Skin of body (tissue), 2 donors: ENCODE data around the gene LRRC8E. TPM values are rescaled to one million over a fixed set of nuclear protein-coding genes. Genes with fewer than 3 reads are reported as not detected.
"Not testable (repeated sequence)": the region's sequence is repeated elsewhere in the genome, so short reads cannot be mapped to it uniquely, and the experiment has no call there.

Source experiments
- DNase-seq: peaks from one replicate; lab custom pipeline; 2025; lab: John Stamatoyannopoulos, UW
- total RNA-seq: library from RNA; depleted of rRNA; stranded (reverse); fragments of >200 nt; gene quantifications from one replicate; pipeline ENCODE4 v1.2.3, GENCODE V29; 2014

LRRC8E gene
- total RNA-seq, 1 donor from 2014 or later: 3.9 TPM

DNA sequence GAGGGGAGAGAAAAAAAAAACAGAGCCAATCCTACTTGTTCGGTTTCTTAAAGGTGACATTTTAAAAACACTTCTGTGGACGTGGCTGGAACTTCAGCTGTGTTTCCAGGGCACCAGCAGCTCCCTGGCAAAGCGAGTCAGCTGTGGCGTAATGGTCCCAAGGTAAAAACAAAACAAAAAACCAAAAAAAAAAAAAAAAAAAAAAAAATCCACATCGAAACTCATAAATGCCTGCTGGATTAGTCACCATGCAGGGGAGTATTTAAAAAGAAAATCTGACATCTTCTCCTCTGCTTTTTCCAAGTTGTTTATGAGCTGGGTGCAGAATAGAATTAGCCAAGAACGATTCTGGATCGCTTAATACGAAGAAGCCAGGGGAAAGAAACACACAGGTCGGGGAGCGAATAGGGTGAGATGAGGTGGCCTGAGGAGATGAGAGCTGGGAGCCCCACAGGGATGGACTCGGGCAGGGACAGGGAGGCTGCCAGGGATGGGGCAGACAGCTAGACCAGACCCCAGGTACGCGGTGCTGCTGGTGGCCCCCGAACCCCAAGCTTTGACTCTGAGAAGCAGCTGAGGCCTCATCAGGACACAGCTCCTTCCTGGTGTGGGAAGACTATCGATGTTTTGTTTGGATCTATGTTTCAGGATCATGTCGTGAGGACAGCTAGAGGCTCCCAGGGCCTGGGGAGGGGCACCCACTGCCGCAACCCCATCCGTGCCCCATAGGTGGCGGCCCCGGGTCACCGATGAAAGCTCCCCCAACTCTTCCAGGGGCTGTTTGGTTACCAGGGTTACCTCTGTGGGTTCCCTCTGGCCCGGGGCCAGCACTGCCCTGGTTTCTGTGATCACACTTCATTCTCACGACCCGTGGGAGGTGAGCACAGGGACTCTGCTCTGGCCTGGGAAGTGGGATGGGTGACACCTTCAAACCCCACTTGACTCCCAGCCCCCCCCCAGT lies 40.7 kb downstream of the LRRC8E start:
- DNase-seq: no peak

DNA sequence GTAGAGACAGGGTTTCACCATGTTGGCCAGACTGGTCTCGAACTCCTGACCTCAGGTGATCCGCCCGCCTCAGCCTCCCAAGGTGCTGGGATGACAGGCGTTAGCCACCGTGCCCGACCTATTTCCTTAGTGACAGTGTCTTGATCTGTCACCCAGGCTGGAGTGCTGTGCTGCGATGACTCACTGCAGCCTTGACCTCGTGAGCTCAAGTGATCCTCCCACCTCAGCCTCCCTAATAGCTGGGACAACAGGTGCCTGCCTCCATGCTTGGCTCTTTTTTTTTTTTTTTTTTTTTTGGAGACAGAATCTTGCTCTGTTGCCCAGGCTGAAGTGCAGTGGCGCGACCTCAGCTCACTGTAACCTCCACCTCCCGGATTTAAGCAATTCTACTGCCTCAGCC lies 41.7 kb downstream of the LRRC8E start:
- DNase-seq: not testable (repeated sequence)

DNA sequence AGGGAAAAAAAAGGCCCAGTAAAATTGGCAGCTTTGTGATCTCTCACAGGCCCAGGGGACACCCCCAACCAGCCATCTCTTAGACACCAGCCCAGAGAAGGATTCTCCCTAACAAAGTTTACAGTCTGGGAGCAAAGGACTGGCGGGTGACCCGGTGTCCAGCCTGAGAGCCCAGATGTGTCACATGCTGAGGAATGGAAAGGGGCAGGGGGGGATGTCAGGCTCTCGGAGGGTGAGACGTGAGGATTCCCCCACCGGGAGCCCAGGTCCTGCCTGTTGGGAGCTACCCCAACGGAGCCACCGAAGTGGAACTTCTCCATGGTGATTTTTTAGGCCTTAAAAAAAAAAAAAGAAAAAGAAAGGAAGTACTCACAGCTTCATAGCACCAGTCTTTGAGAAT lies 42.5 kb downstream of the LRRC8E start:
- DNase-seq: no peak

DNA sequence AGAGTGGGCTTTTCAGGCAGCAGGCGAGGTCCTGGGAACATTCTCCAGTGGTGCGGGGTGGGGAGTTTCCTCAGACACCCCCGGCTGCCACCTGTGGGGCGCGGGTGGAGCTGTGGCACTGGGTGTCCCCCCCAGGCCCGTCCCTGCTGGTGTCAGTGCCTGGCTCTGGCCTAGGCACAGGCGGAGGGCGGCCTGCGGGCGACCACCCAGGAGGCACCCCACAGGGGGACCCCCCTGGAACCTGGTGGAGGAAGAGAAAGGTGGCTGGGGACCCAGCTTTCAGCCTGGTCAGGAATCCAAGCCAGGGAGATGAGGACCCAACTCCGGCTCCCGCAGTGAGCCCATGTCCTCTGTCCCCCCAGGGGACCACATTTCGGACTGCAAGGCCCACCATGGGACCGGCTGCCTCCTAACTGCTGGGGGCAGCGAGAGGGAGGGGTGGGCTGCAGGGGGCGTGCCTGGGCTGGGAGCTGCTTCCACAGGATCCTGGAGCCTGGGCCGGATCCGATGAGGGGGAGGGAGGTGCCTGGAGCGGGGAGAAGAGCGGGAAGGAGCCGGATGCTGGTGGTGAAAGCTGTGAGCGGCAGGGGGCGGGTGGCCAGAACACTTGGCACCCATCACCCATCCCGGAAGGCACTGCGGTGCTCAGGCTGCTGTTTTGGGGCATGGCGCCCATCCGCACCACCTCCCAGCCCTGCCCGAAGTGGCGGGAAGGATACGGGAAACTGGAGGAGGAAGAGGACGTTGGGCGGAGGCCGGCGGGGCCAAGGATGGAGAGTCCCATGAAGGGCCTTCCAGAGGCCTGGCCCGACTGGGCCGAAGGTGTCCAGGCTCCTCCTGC lies 43.1 kb downstream of the LRRC8E start:
- no peak for DNase-seq

DNA sequence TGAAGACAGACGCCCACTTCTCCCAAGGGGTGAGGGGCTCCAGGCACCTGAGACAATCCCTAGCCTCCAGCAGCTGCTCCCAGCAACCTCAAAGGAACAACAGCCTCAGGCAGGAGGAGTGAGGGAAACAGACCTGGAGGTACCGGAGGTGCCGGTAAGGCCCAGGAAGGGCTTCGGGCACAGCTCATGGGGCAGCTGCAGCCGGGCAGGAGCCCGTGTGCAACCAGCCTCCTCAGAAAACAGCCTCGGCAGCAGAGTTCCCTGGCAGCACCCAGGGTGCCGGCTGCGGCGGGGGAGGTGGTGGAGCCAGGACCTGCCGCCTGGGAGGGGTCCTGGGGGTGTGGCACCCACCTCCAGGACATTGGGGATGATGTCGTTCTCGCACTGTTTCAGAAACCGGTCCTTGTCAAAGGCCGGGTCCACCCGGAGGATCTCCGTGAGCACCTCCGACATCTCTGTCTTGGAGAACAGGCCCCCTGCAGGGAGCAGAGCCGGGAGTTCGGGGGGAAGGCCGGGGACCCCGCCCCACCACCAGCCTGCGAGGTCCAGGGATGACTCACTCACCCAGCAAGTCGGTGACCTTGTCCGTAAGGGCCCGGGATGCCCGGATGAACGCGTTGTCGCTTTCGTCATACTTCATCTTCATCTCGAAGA lies 44.1 kb downstream of the LRRC8E start:
- no peak for DNase-seq

DNA sequence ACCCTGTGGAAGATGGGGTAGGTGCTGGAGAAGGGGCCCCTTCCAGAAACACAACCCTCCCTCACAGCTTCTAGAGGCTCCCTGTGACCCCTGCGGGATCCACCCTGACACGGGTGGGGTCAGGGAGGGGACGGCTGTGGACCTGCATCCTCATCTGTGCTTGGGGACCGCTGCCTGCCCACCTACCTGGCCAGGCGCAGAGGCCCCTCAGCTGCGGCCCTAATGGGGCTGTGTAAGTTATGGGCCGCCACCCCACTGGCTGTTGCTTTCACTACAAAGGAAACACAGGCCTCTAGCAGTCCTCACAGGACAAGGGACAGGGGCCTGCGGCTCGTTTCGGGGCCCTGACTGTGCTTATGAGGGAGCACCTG lies 44.6 kb downstream of the LRRC8E start:
- no peak for DNase-seq

DNA sequence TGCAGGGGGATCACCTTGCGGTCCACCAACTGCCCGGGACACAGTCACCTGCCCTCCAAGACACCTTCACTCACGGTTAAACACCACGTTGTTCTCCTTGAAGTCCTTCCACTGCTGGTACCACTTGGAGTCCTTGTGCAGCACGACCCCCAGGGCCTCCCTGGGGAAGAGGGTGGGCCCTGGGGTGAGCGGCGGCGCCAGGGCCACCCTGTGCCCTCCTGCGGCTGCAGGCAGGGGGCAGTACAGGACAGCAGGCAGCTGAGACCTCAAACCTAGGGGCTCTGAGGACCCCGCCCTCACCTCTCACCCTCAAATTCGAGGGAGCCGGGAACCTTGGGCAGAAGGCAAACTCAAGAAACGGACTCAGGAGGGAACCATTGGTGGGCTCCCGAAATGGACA lies 45.1 kb downstream of the LRRC8E start:
- no peak for DNase-seq

DNA sequence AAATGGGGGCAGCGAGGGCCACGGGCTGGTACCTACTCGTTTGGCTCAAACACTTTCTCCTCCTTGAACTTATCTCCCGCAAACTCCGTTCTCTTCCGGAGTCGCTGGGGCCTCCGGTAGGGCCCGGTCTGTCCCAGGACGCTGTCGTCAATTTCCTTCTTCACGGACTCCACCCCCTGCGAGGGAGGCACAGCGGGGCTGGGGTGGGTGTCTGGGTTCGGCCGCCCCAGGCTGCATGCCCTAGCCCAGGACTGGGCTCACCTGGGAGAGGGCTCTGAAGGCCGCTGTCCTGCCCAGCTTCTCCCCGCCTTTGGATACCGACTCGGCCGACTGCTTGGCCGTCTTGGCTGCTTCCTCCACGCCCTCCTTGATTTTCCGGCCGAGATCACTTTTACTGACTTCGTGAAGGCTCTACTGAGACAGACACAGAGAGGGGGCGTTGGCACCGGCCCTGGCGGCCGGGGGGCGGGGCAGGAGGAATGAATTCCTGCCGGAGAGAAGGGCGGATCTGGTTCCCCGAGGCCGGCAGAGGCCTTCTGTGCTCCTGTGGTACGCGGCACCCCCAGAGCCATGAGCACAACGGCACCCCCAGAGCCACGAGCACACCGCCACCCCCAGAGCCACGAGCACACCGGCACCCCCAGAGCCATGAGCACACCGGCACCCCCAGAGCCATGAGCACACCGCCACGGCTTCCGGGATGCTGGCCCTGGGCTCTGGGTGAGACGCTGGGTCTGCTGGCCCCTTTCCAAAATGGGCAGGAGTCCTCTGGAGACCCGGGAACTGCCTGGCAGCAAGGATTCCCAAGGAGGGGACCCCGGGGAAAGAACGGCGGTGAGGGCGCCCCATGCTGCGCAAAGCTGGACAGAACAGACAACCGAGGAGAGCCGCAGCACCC lies 45.8 kb downstream of the LRRC8E start:
- no peak for DNase-seq

DNA sequence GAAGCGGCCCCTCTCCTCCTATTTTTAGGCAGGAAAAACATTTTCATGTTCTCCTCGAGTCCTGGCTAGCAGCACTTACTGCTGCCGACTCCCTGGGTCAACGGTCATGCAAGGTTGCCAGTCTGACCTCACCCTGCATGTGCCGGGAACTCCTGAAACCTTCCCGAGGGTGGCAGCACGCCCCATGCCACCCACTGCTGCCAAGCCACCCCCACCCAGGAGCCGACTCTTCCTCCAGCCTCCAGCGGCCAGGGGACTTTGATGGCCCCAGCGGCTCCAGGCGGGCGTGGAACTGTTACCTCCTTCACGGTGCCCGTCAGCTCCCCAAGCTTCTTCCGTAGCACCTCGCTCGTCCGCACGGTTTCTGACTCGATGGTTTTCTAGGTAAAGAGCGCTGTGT lies 46.5 kb downstream of the LRRC8E start:
- no peak for DNase-seq

DNA sequence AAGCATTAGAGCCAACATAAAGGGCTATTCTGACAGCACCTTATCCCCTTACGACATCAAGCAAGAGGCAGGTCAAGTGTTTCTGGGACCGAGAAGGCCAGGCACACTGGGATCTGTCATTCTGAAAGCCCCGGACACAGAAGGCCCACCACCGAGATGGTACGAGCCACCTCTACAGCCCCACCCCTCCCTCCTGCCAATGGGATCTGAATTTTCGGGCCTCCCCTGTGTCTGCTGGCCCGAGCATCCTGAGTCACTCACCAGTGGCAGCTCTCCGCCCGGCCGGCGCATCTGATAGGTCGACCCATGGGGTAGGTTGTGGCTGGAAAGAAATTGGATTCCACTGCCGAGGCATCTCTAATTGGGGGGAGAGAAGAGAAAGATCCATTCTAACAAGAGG lies 52.5 kb downstream of the LRRC8E start:
- DNase-seq: no peak

DNA sequence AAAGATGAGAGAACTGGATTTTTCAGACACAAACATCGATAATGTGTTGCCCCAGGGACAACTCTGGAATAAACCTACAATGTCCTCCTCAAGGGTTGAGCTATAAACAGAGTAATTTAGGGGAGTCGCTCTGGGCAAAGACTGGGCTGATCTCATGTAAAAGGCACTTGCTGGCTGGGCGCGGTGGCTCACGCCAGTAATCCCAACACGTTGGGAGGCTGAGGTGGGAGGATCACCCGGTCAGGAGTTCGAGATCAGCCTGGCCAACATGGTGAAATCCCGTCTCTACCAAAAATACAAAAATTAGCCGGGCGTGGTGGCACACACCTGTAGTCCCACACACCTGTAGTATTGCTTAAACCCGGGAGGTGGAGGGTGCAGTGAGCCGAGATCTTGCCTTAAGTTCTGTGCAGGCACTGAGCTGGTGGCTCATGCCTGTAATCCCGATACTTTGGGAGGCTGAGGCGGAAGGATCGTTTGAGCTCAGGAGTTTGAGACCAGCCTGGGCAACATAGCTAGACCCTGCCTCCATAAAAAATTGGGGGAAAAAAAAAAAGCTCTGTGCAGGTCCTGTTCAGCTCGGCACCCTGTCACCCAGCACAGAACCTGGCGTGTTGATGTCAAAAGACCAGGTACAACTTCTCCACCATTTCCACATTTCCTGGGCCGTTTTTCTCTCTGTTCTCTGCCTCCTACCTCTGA lies 53.7 kb downstream of the LRRC8E start:
- DNase-seq: no peak

DNA sequence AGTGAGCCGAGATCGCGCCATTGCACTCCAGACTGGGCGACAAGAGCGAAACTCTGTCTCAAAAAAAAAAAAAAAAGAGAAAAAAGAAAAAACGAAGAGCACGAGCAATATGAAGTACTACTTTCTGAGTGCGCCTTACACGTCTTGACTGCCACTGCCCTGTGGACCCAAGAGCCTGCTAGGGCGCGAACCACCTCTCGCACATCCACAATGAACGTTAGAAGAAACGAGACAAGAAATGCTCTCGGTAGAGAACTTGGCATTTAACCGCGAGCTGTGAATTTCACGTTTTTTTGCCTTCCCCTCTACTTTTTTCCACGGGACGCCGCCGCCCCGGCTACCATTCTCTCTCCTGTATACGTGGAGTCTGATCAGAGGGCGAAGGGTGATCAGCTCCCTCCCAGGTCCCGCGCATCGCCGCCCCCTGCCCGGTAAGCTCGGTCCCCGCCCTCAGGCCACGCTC lies 54.7 kb downstream of the LRRC8E start:
- no peak for DNase-seq

DNA sequence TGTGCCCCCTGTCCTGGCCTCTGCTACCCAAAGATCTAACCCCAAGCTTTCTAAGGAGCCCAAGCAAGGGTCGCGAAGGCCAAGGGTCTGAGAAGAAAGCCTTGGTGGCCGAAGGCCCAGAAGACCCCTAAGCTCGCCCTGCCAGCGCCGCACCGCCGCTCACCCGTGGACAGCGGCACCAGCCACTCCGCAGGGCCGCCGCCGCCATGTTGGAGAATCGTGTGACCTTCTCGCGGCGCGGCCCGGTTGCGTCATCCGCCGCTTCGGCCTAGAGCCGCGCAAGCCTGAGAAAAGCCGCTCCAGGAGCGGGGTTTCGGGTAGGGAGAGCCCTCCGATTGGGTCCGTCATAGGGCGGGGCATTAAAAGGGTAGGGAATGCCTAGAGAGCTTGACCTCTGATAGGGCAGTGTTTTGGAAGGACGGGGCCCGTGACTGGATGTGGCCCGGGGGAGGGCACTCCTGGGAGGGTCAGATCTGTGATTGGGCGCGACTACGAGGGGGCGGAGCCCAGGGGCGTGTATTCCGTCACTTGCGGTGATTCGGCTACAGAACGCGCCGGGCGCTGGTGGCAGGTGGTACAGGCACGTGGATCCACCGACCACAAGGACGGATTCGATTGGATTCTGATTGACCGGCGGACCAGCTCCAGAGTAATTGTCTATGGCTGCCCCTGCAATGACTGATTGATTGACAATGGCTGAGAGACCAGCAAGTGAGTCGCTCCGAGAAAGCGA lies 55.3 kb downstream of the LRRC8E start, which contains the start of gene TIMM44:
Gene TIMM44, minus strand, starts transcription at position 223 of the 733 bp plus-strand sequence. Its CDS starts 15 bp downstream, at position 208.
- peak; percentile 99 for DNase-seq

DNA sequence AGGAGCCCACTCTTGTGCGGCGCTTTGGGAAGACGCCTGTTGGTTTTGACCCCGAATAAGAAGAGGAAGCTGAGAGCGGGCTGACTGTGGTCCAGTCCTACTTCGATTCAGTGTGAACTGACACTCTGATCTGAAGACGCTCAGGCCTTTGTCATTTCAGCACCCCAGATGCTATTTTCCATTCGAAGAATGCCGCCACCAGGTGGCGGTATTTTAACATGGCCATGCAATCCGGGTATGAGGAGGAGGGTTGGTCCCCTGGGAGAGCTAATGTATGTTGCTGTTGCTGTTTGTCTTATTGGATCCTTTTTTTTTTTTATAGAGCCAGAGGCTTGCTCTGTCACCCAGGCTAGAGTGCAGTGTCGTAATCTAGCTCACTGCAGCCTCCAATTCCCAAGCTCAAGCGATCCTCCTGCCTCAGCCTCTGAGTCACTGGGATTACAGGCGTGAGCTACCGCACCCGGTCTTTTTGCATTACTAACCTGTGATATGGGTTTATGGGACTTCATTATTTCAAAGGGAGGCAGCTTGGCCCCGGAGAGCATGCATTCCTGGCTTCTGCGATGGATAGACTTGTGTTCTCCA lies 56.0 kb downstream of the LRRC8E start:
- DNase-seq: peak; percentile 87

DNA sequence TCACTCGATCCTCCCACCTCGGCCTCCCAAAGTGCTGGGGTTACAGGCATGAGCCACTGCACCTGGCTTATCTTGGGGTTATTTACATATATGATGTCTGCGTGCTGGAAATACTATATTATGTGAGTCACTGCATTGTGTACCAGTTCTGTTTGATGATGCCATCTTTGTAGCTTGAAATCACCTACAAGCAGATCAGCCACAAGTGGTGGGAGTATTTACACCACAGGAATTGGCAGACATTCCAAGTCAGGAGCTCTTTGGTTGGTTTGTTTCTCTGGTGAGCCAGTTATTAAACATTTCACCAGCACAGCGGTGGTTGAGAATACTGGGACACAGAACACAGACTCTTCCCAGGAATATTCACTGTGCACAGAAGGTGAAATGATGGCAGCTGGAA lies 59.6 kb downstream of the LRRC8E start:
- DNase-seq: no peak
